Progenitor cell of endocrine pancreas (in vitro differentiated cells): ENCODE data around the gene ACOD1. TPM values are rescaled to one million over a fixed set of nuclear protein-coding genes. Genes with fewer than 3 reads are reported as not detected.

ENCODE experiments used
- DNase-seq: peaks from one replicate; pipeline ENCODE4 v3.0.0; 2021; ENCODE audit warnings: low spot score; ENCODE audit not compliant: unreplicated experiment
- H3K27ac Mint-ChIP-seq: 2 replicates; pipeline ENCODE4 v1.8.0; 2021; ENCODE audit warnings: mild to moderate bottlenecking, moderate library complexity, mixed read lengths
- H3K27me3 Mint-ChIP-seq: 2 replicates; pipeline ENCODE4 v1.8.0; 2021; ENCODE audit warnings: mixed read lengths
- H3K36me3 Mint-ChIP-seq: 2 replicates; pipeline ENCODE4 v1.8.0; 2022; ENCODE audit warnings: mixed read lengths; ENCODE audit not compliant: insufficient read depth
- H3K4me1 Mint-ChIP-seq: 2 replicates; pipeline ENCODE4 v1.8.0; 2021; ENCODE audit warnings: low read depth, mixed read lengths
- H3K4me3 Mint-ChIP-seq: 2 replicates; pipeline ENCODE4 v1.8.0; 2021; ENCODE audit warnings: low read depth, mild to moderate bottlenecking, moderate library complexity, mixed read lengths
- H3K9me3 Mint-ChIP-seq: 2 replicates; pipeline ENCODE4 v1.8.0; 2021; ENCODE audit warnings: low read depth, mixed read lengths
- total RNA-seq: library from RNA; stranded (reverse); gene quantifications from 2 replicates; pipeline ENCODE4 v1.2.1, GENCODE V29; 2021
- TF ChIP-seq, protein P1 (sequence below): fragments of 200-600 bp; sonication (generic); IDR thresholded peaks from one replicate; pipeline ENCODE4 v1.5.0; 2021; ENCODE audit warnings: antibody characterized with exemption, mild to moderate bottlenecking; ENCODE audit not compliant: unreplicated experiment

The ACOD1 gene
- total RNA-seq, 1 donor from 2014 or later, result not detected

- TF ChIP-seq, protein P1, sequence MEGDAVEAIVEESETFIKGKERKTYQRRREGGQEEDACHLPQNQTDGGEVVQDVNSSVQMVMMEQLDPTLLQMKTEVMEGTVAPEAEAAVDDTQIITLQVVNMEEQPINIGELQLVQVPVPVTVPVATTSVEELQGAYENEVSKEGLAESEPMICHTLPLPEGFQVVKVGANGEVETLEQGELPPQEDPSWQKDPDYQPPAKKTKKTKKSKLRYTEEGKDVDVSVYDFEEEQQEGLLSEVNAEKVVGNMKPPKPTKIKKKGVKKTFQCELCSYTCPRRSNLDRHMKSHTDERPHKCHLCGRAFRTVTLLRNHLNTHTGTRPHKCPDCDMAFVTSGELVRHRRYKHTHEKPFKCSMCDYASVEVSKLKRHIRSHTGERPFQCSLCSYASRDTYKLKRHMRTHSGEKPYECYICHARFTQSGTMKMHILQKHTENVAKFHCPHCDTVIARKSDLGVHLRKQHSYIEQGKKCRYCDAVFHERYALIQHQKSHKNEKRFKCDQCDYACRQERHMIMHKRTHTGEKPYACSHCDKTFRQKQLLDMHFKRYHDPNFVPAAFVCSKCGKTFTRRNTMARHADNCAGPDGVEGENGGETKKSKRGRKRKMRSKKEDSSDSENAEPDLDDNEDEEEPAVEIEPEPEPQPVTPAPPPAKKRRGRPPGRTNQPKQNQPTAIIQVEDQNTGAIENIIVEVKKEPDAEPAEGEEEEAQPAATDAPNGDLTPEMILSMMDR, result no peak
- H3K9me3 Mint-ChIP-seq, result peaks cover 5% of the 10 kb centered on the region
- peaks cover 7% of the 10 kb centered on the region for H3K4me1 Mint-ChIP-seq
- peaks cover 6% of the 10 kb centered on the region for H3K27me3 Mint-ChIP-seq
- no peaks in the 10 kb centered on the region for H3K36me3 Mint-ChIP-seq
- H3K4me3 Mint-ChIP-seq, result no peak overlapping the region
- H3K27ac Mint-ChIP-seq, result no peak overlapping the region
- no peak for DNase-seq
Observed at GRCh38 chr13:76929320-76929719, 19.0 kb upstream of the ACOD1 start.

DNA sequence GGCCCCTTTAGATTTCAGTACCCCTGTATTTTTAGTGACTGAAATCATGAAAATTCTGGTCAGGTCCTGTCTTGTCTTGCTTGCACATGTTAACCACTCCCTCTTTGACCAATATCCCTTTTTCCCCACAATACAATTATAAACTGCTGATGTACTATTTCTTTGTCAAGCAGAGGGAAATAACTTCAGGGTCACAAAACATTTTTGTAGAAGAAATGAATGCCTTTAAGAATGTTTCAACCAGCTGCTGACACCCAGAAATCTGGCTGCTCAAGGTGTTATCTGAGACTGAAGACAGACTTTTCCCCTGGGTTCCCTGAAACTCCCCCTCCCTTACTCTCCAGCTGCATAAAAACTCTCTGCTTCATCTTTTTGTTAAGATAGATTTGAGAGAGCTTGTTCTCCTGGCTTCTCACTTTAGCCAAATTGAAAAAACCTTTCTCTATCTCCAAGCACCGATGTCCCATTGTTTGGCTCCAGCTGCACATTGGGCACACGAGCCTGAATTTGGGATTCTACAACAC is 18.4 kb upstream of the ACOD1 start:
- TF ChIP-seq, protein P1, result no peak
- Mint-ChIP-seq H3K36me3 (no peaks in the 10 kb centered on the region), H3K27me3 (peaks cover 6% of the 10 kb centered on the region), H3K4me3 (no peak overlapping the region), H3K4me1 (peaks cover 3% of the 10 kb centered on the region), H3K27ac (no peak overlapping the region), H3K9me3 (peaks cover 5% of the 10 kb centered on the region)
- no peak for DNase-seq

- no peaks in the 10 kb centered on the region for H3K4me1 Mint-ChIP-seq
- H3K4me3 Mint-ChIP-seq, result no peak overlapping the region
- no peak for DNase-seq
- no peak overlapping the region for H3K27ac Mint-ChIP-seq
- H3K36me3 Mint-ChIP-seq, result no peaks in the 10 kb centered on the region
- H3K9me3 Mint-ChIP-seq, result peaks cover 5% of the 10 kb centered on the region
- TF ChIP-seq, protein P1, result no peak
- H3K27me3 Mint-ChIP-seq, result peaks cover 6% of the 10 kb centered on the region
Observed at GRCh38 chr13:76932076-76932475, 16.2 kb upstream of the ACOD1 start.

GRCh38 chr13:76934671-76935070 is 13.6 kb upstream of the ACOD1 start:
- no peak for DNase-seq
- Mint-ChIP-seq H3K4me1 (no peaks in the 10 kb centered on the region), H3K36me3 (no peaks in the 10 kb centered on the region), H3K27me3 (peaks cover 6% of the 10 kb centered on the region), H3K27ac (no peak overlapping the region), H3K9me3 (peaks cover 5% of the 10 kb centered on the region), H3K4me3 (no peak overlapping the region)
- TF ChIP-seq, protein P1, result no peak

- Mint-ChIP-seq H3K9me3 (no peaks in the 10 kb centered on the region), H3K36me3 (no peaks in the 10 kb centered on the region), H3K4me3 (no peak overlapping the region), H3K27ac (no peak overlapping the region), H3K27me3 (no peaks in the 10 kb centered on the region), H3K4me1 (no peaks in the 10 kb centered on the region)
- TF ChIP-seq, protein P1, result no peak
- DNase-seq, result no peak
Observed at GRCh38 chr13:76936763-76937162, 11.5 kb upstream of the ACOD1 start.
